HEK293 (cell line): ENCODE data around the gene PHRF1.
"Not testable (repeated sequence)": the region's sequence is repeated elsewhere in the genome, so short reads cannot be mapped to it uniquely, and the experiment has no call there.

Source experiments
- CTCF ChIA-PET: fragments of 350-600 bp; formaldehyde crosslinking; extraction: SDS; loops from one replicate; lab custom pipeline; 2021; ENCODE audit warnings: antibody characterized with exemption; lab: Yijun Ruan, JAX
- POLR2A ChIA-PET: fragments of 300-600 bp; formaldehyde crosslinking; extraction: SDS; loops from one replicate; lab custom pipeline; 2020; ENCODE audit warnings: antibody characterized with exemption, inconsistent platforms; lab: Yijun Ruan, JAX
- H3K27ac ChIP-seq: fragments of 200-500 bp; sonication (Bioruptor generic); 2 replicates; pipeline ENCODE4 v1.5.1; 2014; ENCODE audit warnings: low read depth, low read length, control low read depth, inconsistent platforms; ENCODE audit errors: extremely low read depth
- H3K36me3 ChIP-seq, 2 experiments: fragments of 200-500 bp in 1 of 2; sonication (Bioruptor generic) in 1 of 2; 1 replicate in 1 of 2; 2 replicates in 1 of 2; pipeline ENCODE4 v1.5.1; 2014 to 2017; ENCODE audit warnings: inconsistent platforms in 2 of 2, low read length in 2 of 2; ENCODE audit not compliant: control insufficient read depth in 2 of 2, insufficient read depth in 1 of 2
- H3K4me1 ChIP-seq: fragments of 200-500 bp; sonication (Bioruptor generic); 2 replicates; pipeline ENCODE4 v1.5.1; 2014; ENCODE audit warnings: mild to moderate bottlenecking, low read length, inconsistent platforms; ENCODE audit not compliant: control insufficient read depth, insufficient read depth
- H3K4me3 ChIP-seq: 2 replicates; pipeline ENCODE4 v1.5.1; 2011; ENCODE audit warnings: low read depth, mild to moderate bottlenecking, control low read depth, low read length, moderate library complexity
- H3K9me3 ChIP-seq: fragments of 200-500 bp; sonication (Bioruptor generic); 2 replicates; pipeline ENCODE4 v1.5.1; 2014; ENCODE audit warnings: low read depth, low read length, inconsistent platforms; ENCODE audit not compliant: control insufficient read depth, insufficient read depth
- ATF2 ChIP-seq: fragments of 450-650 bp; formaldehyde crosslinking; IDR thresholded peaks from 2 replicates; pipeline ENCODE4 v1.5.1; 2016; ENCODE audit warnings: missing biosample characterization, missing genetic modification characterization, low read depth
- BCL6B ChIP-seq: fragments of 450-650 bp; formaldehyde crosslinking; IDR thresholded peaks from 2 replicates; pipeline ENCODE4 v1.5.1; 2017; ENCODE audit warnings: missing biosample characterization, missing genetic modification characterization
- EGR2 ChIP-seq: fragments of 450-650 bp; formaldehyde crosslinking; IDR thresholded peaks from 2 replicates; pipeline ENCODE4 v1.5.1; 2016; ENCODE audit warnings: low read depth, missing biosample characterization, missing genetic modification characterization
- GLIS1 ChIP-seq: fragments of 450-650 bp; formaldehyde crosslinking; IDR thresholded peaks from 2 replicates; pipeline ENCODE4 v1.5.1; 2016; ENCODE audit warnings: missing biosample characterization, missing genetic modification characterization
- HOXC10 ChIP-seq: sonication (generic); formaldehyde crosslinking; IDR thresholded peaks from 2 replicates; pipeline ENCODE4 v1.8.1; 2023; ENCODE audit warnings: mild to moderate bottlenecking, missing genetic modification reagents
- KLF8 ChIP-seq: fragments of 450-650 bp; formaldehyde crosslinking; IDR thresholded peaks from 2 replicates; pipeline ENCODE4 v1.5.1; 2016; ENCODE audit warnings: missing biosample characterization, missing genetic modification characterization
- RBAK ChIP-seq: fragments of 450-650 bp; formaldehyde crosslinking; IDR thresholded peaks from 2 replicates; pipeline ENCODE4 v1.5.1; 2016; ENCODE audit warnings: missing biosample characterization, missing genetic modification characterization
- ZFHX2 ChIP-seq: fragments of 450-650 bp; formaldehyde crosslinking; conservative IDR thresholded peaks from 2 replicates; pipeline ENCODE4 v1.5.1; 2016; ENCODE audit warnings: missing biosample characterization, missing genetic modification characterization
- ZFP69B ChIP-seq: fragments of 450-650 bp; formaldehyde crosslinking; IDR thresholded peaks from 2 replicates; pipeline ENCODE4 v1.5.1; 2016; ENCODE audit warnings: missing biosample characterization, missing genetic modification characterization
- ZIC2 ChIP-seq: fragments of 450-650 bp; formaldehyde crosslinking; IDR thresholded peaks from 2 replicates; pipeline ENCODE4 v1.5.1; 2016; ENCODE audit warnings: missing biosample characterization, missing genetic modification characterization
- ZNF10 ChIP-seq: fragments of 450-650 bp; formaldehyde crosslinking; IDR thresholded peaks from 2 replicates; pipeline ENCODE4 v1.5.1; 2017; ENCODE audit warnings: missing biosample characterization, missing genetic modification characterization
- ZNF138 ChIP-seq: fragments of 450-650 bp; formaldehyde crosslinking; IDR thresholded peaks from 2 replicates; pipeline ENCODE4 v1.5.1; 2016; ENCODE audit warnings: missing biosample characterization, missing genetic modification characterization, borderline replicate concordance
- ZNF48 ChIP-seq: fragments of 450-650 bp; formaldehyde crosslinking; IDR thresholded peaks from 2 replicates; pipeline ENCODE4 v1.5.1; 2016; ENCODE audit warnings: missing biosample characterization, missing genetic modification characterization
- ZNF660 ChIP-seq: fragments of 450-650 bp; IDR thresholded peaks from 2 replicates; pipeline ENCODE4 v1.5.1; 2018; ENCODE audit warnings: missing biosample characterization, mild to moderate bottlenecking, missing genetic modification characterization
- ZNF76 ChIP-seq: fragments of 450-650 bp; formaldehyde crosslinking; IDR thresholded peaks from 2 replicates; pipeline ENCODE4; 2016; ENCODE audit warnings: low read depth, missing biosample characterization, missing genetic modification characterization, borderline replicate concordance
- ZNF777 ChIP-seq: fragments of 450-650 bp; formaldehyde crosslinking; IDR thresholded peaks from 2 replicates; pipeline ENCODE4 v1.5.1; 2017; ENCODE audit warnings: missing biosample characterization, missing genetic modification characterization, borderline replicate concordance
- ZNF837 ChIP-seq: fragments of 450-650 bp; formaldehyde crosslinking; IDR thresholded peaks from 2 replicates; pipeline ENCODE4 v1.5.1; 2016; ENCODE audit warnings: missing biosample characterization, missing genetic modification characterization

Gene PHRF1

GRCh38 chr11:645536-645935 lies 69.3 kb downstream of the PHRF1 start:
- H3K36me3 ChIP-seq: peaks cover 7 to 80% of the 10 kb centered on the region in 2 experiments; a peak in 2 of 3 replicates
- POLR2A ChIA-PET: interaction anchor here (0.7 kb wide), 1 partner anchor 94 kb away, joined by 3 read pairs; no protein-coding TSS in a partner anchor
- H3K27ac ChIP-seq: no peak overlapping the region
- H3K4me1 ChIP-seq: no peaks in the 10 kb centered on the region
- CTCF ChIA-PET: interaction anchor here (1.1 kb wide), 1 partner anchor 77 kb away, joined by 3 read pairs; no protein-coding TSS in a partner anchor
- TF ChIP-seq ZNF10 (tag by site-specific recombination): no peak
- H3K9me3 ChIP-seq: no peaks in the 10 kb centered on the region
- H3K4me3 ChIP-seq: no peak overlapping the region

GRCh38 chr11:646214-646613 lies 69.9 kb downstream of the PHRF1 start:
- H3K9me3 ChIP-seq: no peaks in the 10 kb centered on the region
- ChIA-PET POLR2A (interaction anchor here (0.7 kb wide), 1 partner anchor 93 kb away, joined by 3 read pairs; no protein-coding TSS in a partner anchor), CTCF (interaction anchor here (1.1 kb wide), 1 partner anchor 77 kb away, joined by 3 read pairs; no protein-coding TSS in a partner anchor)
- no peak overlapping the region for H3K4me3 ChIP-seq
- H3K27ac ChIP-seq: no peak overlapping the region
- no peaks in the 10 kb centered on the region for H3K4me1 ChIP-seq
- TF ChIP-seq ZIC2: peak; percentile 16; the same call in 1 of the 2 replicates
- peak; percentile 87 for TF ChIP-seq GLIS1 (tag by site-specific recombination)
- no peak for TF ChIP-seq BCL6B (tag by site-specific recombination)
- no peak for TF ChIP-seq HOXC10 (CRISPR knock-in tag)
- H3K36me3 ChIP-seq: peaks cover 12 to 81% of the 10 kb centered on the region in 2 experiments; a peak in 2 of 3 replicates

GRCh38 chr11:647672-648158 lies 71.4 kb downstream of the PHRF1 start:
- peaks cover 16 to 80% of the 10 kb centered on the region in 2 experiments; a peak in 2 of 3 replicates for H3K36me3 ChIP-seq
- CTCF ChIA-PET, H3K4me1 ChIP-seq, H3K9me3 ChIP-seq, POLR2A ChIA-PET, H3K27ac ChIP-seq, H3K4me3 ChIP-seq: not testable (repeated sequence)
- TF ChIP-seq EGR2 (tag by site-specific recombination) (peak; percentile 71), ZFHX2 (tag by site-specific recombination) (peak; percentile 63)

- TF ChIP-seq GLIS1 (tag by site-specific recombination): 0 out of 2 replicates have a peak, but pooled peaks have one; percentile 8
- TF ChIP-seq ZNF138 (tag by site-specific recombination): no peak
- no peaks in the 10 kb centered on the region for H3K4me1 ChIP-seq
- ChIA-PET CTCF (interaction anchor here (1.4 kb wide), 1 partner anchor 12 kb away, joined by 4 read pairs; no protein-coding TSS in a partner anchor), POLR2A (no interaction called here)
- H3K27ac ChIP-seq: no peak overlapping the region
- no peak overlapping the region for H3K4me3 ChIP-seq
- peaks cover 16 to 85% of the 10 kb centered on the region in 2 experiments; a peak in 2 of 3 replicates for H3K36me3 ChIP-seq
- no peaks in the 10 kb centered on the region for H3K9me3 ChIP-seq
These were observed 74.2 kb downstream of the PHRF1 start for GRCh38 chr11:650482-650881.

- H3K4me1 ChIP-seq, CTCF ChIA-PET, H3K4me3 ChIP-seq, POLR2A ChIA-PET, H3K9me3 ChIP-seq, H3K27ac ChIP-seq: not testable (repeated sequence)
- peaks cover 16 to 86% of the 10 kb centered on the region in 2 experiments; a peak in 2 of 3 replicates for H3K36me3 ChIP-seq
These were observed 76.9 kb downstream of the PHRF1 start for GRCh38 chr11:653136-653535.

GRCh38 chr11:653837-654236 lies 77.6 kb downstream of the PHRF1 start:
- Histone ChIP-seq H3K27ac (no peak overlapping the region), H3K36me3 (peaks cover 16 to 89% of the 10 kb centered on the region in 2 experiments; a peak in 2 of 3 replicates), H3K9me3 (no peaks in the 10 kb centered on the region), H3K4me3 (no peak overlapping the region), H3K4me1 (no peaks in the 10 kb centered on the region)
- ChIA-PET POLR2A (no interaction called here), CTCF (no interaction called here)
- TF ChIP-seq ZNF48 (tag by site-specific recombination) (no peak), ZNF660 (tag by site-specific recombination) (no peak), ZFP69B (no peak), ATF2 (tag by site-specific recombination) (no peak), KLF8 (tag by site-specific recombination) (no peak), ZNF777 (tag by site-specific recombination) (no peak), ZNF837 (tag by site-specific recombination) (no peak), ZNF76 (tag by site-specific recombination) (no peak), RBAK (tag by site-specific recombination) (no peak)
